ENCODE measurements around the gene RBM20.

DNA sequence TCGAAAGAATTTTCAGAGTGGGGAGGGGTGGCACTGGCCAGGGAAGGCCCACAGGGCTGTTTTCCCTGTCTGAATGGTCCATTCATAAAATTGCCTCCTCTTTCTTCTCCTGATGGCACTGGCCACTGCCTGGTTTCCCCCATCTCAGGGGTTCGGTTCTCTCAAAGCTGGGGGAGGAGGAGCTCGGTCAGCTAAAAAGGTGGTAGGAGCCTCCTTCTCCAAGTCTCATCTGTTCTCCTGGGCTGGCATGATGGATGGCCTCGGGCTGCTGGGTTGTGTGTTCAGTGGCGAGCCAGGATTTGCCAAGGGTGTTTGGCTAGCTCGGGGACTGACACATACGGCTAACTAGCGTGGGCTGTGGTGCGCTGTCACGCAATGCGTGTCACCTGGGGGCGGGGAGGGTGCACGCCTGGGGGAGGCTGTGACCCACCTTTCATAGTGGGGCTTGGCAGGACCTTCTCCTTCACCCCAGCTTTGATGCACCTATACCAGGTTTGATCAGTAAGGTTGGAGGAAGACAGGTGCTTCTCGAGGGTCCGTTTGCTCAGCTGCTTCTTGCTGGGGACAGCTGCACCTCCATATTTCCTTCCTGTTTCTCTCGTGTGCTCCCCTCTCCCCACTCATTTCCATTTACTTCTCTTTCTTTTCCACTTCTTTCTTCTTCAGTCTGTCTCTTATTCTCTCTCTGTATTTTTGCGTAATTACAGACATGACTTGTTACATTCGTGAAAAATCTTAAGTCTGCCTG is 36.3 kb downstream of the RBM20 start:
- no peak for TF ChIP-seq POLR2A (IDR thresholded peaks at IDR 0.05)
- TF ChIP-seq, protein P1, sequence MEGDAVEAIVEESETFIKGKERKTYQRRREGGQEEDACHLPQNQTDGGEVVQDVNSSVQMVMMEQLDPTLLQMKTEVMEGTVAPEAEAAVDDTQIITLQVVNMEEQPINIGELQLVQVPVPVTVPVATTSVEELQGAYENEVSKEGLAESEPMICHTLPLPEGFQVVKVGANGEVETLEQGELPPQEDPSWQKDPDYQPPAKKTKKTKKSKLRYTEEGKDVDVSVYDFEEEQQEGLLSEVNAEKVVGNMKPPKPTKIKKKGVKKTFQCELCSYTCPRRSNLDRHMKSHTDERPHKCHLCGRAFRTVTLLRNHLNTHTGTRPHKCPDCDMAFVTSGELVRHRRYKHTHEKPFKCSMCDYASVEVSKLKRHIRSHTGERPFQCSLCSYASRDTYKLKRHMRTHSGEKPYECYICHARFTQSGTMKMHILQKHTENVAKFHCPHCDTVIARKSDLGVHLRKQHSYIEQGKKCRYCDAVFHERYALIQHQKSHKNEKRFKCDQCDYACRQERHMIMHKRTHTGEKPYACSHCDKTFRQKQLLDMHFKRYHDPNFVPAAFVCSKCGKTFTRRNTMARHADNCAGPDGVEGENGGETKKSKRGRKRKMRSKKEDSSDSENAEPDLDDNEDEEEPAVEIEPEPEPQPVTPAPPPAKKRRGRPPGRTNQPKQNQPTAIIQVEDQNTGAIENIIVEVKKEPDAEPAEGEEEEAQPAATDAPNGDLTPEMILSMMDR (IDR thresholded peaks at IDR 0.05), result no peak

All from adrenal gland (tissue), 5 donors.